ENCODE results near the gene PRRC2C.
"Not testable (repeated sequence)": the region's sequence is repeated elsewhere in the genome, so short reads cannot be mapped to it uniquely, and the experiment has no call there.

Gene PRRC2C

DNA sequence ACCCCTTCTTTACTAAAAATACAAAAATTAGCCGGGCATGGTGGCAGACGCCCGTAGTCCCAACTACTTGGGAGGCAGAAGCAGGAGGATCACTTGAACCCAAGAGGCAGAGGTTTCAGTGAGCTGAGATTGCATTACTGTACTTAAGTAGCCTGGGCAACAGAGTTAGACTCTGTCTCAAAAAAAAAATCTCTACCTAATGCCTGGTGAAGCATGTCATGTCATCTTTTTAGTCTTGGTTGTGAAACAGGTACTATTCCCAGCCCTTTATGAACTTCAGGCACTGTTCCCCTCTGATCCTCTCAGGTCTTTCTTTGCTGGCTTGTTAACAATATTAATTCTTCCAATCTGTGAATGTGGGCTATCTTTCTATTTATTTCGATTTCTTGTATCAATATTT lies 22.1 kb downstream of the PRRC2C start:
- H3K27ac Mint-ChIP-seq (ENCODE audit: low read depth): peak overlapping the region; percentile 80
- peak overlapping the region; percentile 52 for H3K4me3 Mint-ChIP-seq

DNA sequence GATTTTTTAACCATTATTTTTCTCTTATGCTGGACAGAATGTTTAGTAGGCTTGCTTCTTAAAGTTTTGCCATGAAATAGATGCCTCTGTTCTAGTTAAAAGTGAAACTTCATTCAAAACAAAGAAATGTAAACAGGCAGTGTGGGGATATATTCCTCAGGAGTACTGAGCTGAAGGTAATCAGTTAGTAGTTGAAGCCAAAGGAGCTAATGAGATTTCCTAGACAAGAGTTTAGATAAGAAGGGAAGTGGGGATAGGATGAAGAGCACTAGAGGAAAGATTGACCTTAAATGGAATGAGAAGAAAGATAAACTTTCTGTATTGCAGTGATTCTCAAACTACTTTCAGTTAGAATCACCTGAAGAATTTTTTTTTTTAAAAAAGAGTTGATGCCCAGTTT lies 23.9 kb downstream of the PRRC2C start:
- no peak for ATAC-seq (replicated peaks; ENCODE audit: extremely low read depth, poor library complexity, severe bottlenecking)
- H3K27me3 Mint-ChIP-seq: no peaks in the 10 kb centered on the region
- peaks cover 91% of the 10 kb centered on the region for H3K4me1 Mint-ChIP-seq
- no peak for DNase-seq (ENCODE audit: low spot score in 2 of 2)
- H3K9me3 Mint-ChIP-seq: no peaks in the 10 kb centered on the region
- peak overlapping the region; percentile 80 for H3K27ac Mint-ChIP-seq (ENCODE audit: low read depth)
- no peak overlapping the region for H3K4me3 Mint-ChIP-seq
- peaks cover 37% of the 10 kb centered on the region for H3K36me3 Mint-ChIP-seq (ENCODE audit: insufficient read depth)

More for the DNA sequence above, 22.1 kb downstream of the PRRC2C start:
- Mint-ChIP-seq H3K9me3 (no peaks in the 10 kb centered on the region), H3K27me3 (no peaks in the 10 kb centered on the region), H3K36me3 (ENCODE audit: insufficient read depth) (peaks cover 30% of the 10 kb centered on the region), H3K4me1 (peaks cover 95% of the 10 kb centered on the region)
- DNase-seq (ENCODE audit: low spot score in 2 of 2) (no peak), ATAC-seq (replicated peaks; ENCODE audit: extremely low read depth, poor library complexity, severe bottlenecking) (no peak)

DNA sequence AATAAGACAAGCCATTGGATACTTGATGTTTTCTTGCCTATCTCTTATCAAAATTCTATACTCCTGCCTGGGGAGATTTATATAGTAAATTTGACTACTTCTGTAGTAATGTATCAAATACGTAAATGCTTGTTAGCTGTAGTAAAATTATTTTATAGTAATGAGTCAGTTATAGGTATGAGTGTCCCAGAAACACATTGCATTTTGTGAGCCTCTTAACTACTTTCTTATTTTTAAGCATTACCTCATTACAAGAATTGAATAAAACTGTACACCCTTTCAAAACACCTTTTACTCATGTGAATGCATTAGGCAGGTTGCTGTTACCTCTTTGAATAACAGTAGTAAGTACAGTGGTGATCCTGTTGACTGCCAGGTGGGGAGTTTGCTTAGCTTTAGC lies 28.4 kb downstream of the PRRC2C start:
- H3K4me3 Mint-ChIP-seq: no peak overlapping the region
- peaks cover 63% of the 10 kb centered on the region for H3K36me3 Mint-ChIP-seq (ENCODE audit: insufficient read depth)
- ATAC-seq (replicated peaks; ENCODE audit: extremely low read depth, poor library complexity, severe bottlenecking) (no peak), DNase-seq (ENCODE audit: low spot score in 2 of 2) (no peak)
- no peaks in the 10 kb centered on the region for H3K27me3 Mint-ChIP-seq
- H3K27ac Mint-ChIP-seq (ENCODE audit: low read depth): peak overlapping the region; percentile 33
- H3K4me1 Mint-ChIP-seq: peaks cover 67% of the 10 kb centered on the region
- H3K9me3 Mint-ChIP-seq: no peaks in the 10 kb centered on the region

DNA sequence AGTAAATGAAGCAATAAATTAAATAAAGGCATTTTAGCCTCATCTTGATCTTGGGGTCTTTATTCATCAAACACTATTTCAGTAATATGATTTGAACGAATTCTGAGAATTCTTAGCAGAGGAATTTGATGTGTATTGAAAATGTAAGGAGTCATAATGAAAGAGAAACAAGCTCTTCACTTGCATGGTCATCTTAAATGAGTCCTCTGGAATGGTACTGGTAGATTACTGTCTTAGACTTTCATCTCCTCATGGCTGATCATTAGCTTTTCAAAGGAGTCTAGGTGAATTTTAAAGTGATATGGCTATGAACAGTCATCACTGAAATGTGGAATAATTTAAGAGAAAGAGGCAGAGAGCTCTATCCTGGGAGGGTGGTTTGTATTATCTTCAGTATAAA lies 30.0 kb downstream of the PRRC2C start:
- H3K4me3 Mint-ChIP-seq: no peak overlapping the region
- ATAC-seq (replicated peaks; ENCODE audit: extremely low read depth, poor library complexity, severe bottlenecking): no peak

DNA sequence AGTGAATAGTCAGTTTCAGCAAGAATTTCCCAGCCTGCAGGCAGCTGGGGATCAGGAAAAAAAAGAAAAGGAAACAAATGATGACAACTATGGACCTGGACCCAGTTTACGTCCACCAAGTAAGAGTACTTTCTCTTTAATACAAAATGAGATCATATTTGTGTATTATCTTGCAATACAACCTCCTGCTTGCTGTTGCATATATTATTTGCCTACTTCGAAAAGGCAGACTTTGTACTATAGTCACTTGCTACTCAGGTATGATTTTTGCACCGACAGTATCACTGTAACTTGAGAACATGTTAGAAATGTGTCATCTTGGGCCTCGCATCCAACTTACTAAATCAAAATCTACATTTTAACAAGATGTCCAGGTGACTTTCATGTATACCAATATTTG lies 30.4 kb downstream of the PRRC2C start:
- ATAC-seq (replicated peaks; ENCODE audit: extremely low read depth, poor library complexity, severe bottlenecking): no peak
- no peak overlapping the region for H3K4me3 Mint-ChIP-seq
- peak overlapping the region; percentile 42 for H3K27ac Mint-ChIP-seq (ENCODE audit: low read depth)
- no peak for DNase-seq (ENCODE audit: low spot score in 2 of 2)
- no peaks in the 10 kb centered on the region for H3K9me3 Mint-ChIP-seq
- no peaks in the 10 kb centered on the region for H3K27me3 Mint-ChIP-seq
- H3K36me3 Mint-ChIP-seq (ENCODE audit: insufficient read depth): peaks cover 66% of the 10 kb centered on the region
- H3K4me1 Mint-ChIP-seq: peaks cover 51% of the 10 kb centered on the region

More for the DNA sequence above, 30.0 kb downstream of the PRRC2C start:
- peaks cover 55% of the 10 kb centered on the region for H3K4me1 Mint-ChIP-seq
- peak overlapping the region; percentile 42 for H3K27ac Mint-ChIP-seq (ENCODE audit: low read depth)
- H3K9me3 Mint-ChIP-seq: no peaks in the 10 kb centered on the region
- no peaks in the 10 kb centered on the region for H3K27me3 Mint-ChIP-seq
- peaks cover 64% of the 10 kb centered on the region for H3K36me3 Mint-ChIP-seq (ENCODE audit: insufficient read depth)
- DNase-seq (ENCODE audit: low spot score in 2 of 2): no peak

DNA sequence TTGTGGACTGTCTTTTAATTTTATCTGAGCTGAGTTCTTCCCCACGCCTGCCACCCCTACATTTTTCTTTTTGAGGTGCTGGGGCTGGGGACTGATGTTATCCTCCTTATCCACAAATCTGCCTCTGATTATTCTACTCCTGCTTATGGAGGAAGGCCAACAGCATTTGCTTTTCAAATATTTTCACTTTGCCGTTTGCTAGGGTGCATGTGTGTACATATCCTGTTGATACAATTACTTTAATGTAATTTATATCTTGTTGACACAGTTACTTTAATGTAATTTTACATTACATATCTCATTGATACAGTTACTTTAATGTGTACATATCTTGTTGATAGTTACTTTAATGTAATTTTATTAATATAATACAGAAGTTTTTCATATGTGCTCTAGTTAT lies 36.2 kb downstream of the PRRC2C start:
- H3K27me3 Mint-ChIP-seq: no peaks in the 10 kb centered on the region
- H3K9me3 Mint-ChIP-seq: no peaks in the 10 kb centered on the region
- DNase-seq (ENCODE audit: low spot score in 2 of 2): no peak
- no peak overlapping the region for H3K4me3 Mint-ChIP-seq
- ATAC-seq (replicated peaks; ENCODE audit: extremely low read depth, poor library complexity, severe bottlenecking): no peak
- H3K36me3 Mint-ChIP-seq (ENCODE audit: insufficient read depth): peaks cover 79% of the 10 kb centered on the region
- H3K27ac Mint-ChIP-seq (ENCODE audit: low read depth): no peak overlapping the region
- H3K4me1 Mint-ChIP-seq: peaks cover 10% of the 10 kb centered on the region

DNA sequence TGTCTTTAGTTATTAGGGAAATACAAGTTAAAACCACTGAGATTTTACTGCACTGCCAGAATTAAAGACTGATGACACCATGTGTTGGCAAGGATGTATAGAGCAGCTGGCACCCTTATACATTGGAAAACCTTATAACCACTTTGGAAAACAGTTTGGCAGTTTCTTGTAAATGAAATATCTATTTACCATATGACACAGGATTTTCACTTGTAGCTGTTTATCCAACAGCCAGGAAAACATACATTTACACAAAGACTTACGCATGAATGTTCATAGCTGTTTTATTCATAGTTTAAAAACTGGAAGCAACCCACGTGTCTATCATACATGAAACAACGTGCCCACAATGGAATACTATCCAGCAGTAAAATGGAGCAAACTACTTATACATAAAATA lies 45.3 kb downstream of the PRRC2C start:
- Mint-ChIP-seq H3K9me3 (no peaks in the 10 kb centered on the region), H3K27me3 (no peaks in the 10 kb centered on the region), H3K4me3 (no peak overlapping the region), H3K36me3 (ENCODE audit: insufficient read depth) (peaks cover 78% of the 10 kb centered on the region), H3K27ac (ENCODE audit: low read depth) (no peak overlapping the region), H3K4me1 (peaks cover 13% of the 10 kb centered on the region)
- DNase-seq (ENCODE audit: low spot score in 2 of 2): no peak
- ATAC-seq (replicated peaks; ENCODE audit: extremely low read depth, poor library complexity, severe bottlenecking): no peak

DNA sequence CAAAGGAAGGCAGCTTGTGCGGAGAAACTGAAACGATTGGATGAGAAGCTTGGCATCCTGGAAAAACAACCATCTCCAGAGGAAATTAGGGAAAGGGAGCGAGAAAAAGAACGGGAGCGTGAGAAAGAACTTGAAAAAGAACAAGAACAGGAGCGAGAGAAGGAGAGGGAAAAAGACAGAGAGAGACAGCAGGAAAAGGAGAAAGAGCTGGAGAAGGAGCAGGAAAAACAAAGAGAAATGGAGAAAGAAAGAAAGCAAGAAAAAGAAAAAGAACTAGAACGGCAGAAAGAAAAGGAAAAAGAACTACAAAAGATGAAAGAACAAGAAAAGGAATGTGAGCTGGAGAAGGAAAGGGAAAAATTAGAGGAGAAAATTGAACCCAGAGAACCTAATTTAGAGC lies 47.2 kb downstream of the PRRC2C start:
- Mint-ChIP-seq H3K27ac (ENCODE audit: low read depth) (peak overlapping the region; percentile 38), H3K36me3 (ENCODE audit: insufficient read depth) (peaks cover 83% of the 10 kb centered on the region), H3K4me3 (no peak overlapping the region), H3K9me3 (no peaks in the 10 kb centered on the region), H3K27me3 (no peaks in the 10 kb centered on the region), H3K4me1 (peaks cover 13% of the 10 kb centered on the region)
- DNase-seq (ENCODE audit: low spot score in 2 of 2): no peak
- ATAC-seq (replicated peaks; ENCODE audit: extremely low read depth, poor library complexity, severe bottlenecking): no peak

DNA sequence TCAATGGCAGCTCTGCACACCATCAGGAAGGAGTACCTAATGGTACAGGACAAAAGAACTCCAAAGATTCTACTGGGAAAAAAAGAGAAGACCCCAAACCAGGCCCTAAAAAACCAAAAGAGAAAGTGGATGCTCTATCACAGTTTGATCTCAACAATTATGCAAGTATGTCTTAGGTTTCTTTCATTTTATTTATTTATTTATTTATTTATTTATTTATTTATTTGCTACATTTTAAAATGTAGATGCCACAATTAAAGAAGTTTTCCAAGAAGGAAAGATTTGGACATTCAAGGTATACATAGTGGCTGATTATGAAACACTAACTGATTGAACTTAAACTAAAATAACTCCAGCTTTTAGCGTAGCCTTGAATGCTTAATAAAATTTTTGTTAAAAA lies 60.2 kb downstream of the PRRC2C start:
- H3K4me1 Mint-ChIP-seq: peaks cover 13% of the 10 kb centered on the region
- H3K9me3 Mint-ChIP-seq: no peaks in the 10 kb centered on the region
- no peak overlapping the region for H3K27ac Mint-ChIP-seq (ENCODE audit: low read depth)
- no peak overlapping the region for H3K4me3 Mint-ChIP-seq
- H3K36me3 Mint-ChIP-seq (ENCODE audit: insufficient read depth): peaks cover 85% of the 10 kb centered on the region
- ATAC-seq (replicated peaks; ENCODE audit: extremely low read depth, poor library complexity, severe bottlenecking): no peak
- no peak for DNase-seq (ENCODE audit: low spot score in 2 of 2)
- no peaks in the 10 kb centered on the region for H3K27me3 Mint-ChIP-seq

DNA sequence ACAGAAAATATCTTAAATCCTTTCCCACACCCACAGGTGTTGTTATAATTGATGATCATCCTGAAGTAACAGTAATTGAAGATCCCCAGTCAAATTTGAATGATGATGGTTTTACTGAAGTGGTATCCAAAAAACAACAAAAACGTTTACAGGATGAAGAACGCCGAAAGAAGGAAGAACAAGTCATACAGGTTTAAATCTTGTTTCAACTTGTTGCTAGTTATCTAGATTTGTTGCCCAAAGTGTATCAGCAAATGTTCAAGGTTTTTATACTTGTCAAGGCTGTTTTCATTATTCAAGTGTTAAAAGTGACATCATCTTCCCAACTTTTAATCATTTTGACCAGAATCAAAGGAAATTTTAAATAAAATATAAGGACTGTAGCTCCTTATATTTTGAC lies 64.7 kb downstream of the PRRC2C start:
- H3K27ac Mint-ChIP-seq (ENCODE audit: low read depth): no peak overlapping the region
- no peak for ATAC-seq (replicated peaks; ENCODE audit: extremely low read depth, poor library complexity, severe bottlenecking)
- no peak for DNase-seq (ENCODE audit: low spot score in 2 of 2)
- H3K4me1 Mint-ChIP-seq: peaks cover 34% of the 10 kb centered on the region
- H3K27me3 Mint-ChIP-seq: no peaks in the 10 kb centered on the region
- H3K4me3 Mint-ChIP-seq: no peak overlapping the region
- H3K36me3 Mint-ChIP-seq (ENCODE audit: insufficient read depth): peaks cover 87% of the 10 kb centered on the region
- H3K9me3 Mint-ChIP-seq: no peaks in the 10 kb centered on the region

DNA sequence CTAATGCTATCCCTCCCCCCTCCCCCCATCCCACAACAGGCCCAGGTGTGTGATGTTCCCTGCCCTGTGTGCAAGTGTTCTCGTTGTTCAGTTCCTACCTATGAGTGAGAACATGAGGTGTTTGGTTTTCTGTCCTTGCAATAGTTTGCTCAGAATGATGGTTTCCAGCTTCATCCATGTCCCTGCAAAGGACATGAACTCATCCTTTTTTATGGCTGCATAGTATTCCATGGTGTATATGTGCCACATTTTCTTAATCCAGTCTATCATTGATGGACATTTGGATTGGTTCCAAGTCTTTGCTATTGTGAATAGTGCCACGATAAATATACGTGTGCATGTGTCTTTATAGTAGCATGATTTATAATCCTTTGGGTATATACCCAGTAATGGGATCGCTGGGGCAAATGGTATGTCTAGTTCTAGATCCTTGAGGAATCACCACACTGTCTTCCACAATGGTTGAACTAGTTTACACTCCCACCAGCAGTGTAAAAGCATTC lies 65.3 kb downstream of the PRRC2C start:
- H3K27me3 Mint-ChIP-seq; H3K4me3 Mint-ChIP-seq; DNase-seq (ENCODE audit: low spot score in 2 of 2); H3K9me3 Mint-ChIP-seq; ATAC-seq (replicated peaks; ENCODE audit: extremely low read depth, poor library complexity, severe bottlenecking); H3K27ac Mint-ChIP-seq (ENCODE audit: low read depth): not testable (repeated sequence)
- peaks cover 88% of the 10 kb centered on the region for H3K36me3 Mint-ChIP-seq (ENCODE audit: insufficient read depth)
- peaks cover 34% of the 10 kb centered on the region for H3K4me1 Mint-ChIP-seq

DNA sequence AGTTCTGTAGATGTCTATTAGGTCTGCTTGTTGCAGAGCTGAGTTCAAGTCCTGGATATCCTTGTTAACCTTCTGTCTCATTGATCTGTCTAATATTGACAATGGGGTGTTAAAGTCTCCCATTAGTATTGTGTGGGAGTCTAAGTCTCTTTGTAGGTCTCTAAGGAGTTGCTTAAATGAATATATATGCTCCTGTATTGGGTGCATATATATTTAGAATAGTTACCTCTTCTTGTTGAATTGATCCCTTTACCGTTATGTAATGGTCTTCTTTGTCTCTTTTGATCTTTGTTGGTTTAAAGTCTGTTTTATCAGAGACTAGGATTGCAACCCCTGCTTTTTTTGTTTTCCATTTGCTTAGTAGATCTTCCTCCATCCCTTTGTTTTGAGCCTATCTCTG lies 68.6 kb downstream of the PRRC2C start:
- Mint-ChIP-seq H3K27ac (ENCODE audit: low read depth) (peak overlapping the region; percentile 66), H3K36me3 (ENCODE audit: insufficient read depth) (peaks cover 92% of the 10 kb centered on the region), H3K4me1 (peaks cover 41% of the 10 kb centered on the region)
- H3K9me3 Mint-ChIP-seq; H3K27me3 Mint-ChIP-seq; ATAC-seq (replicated peaks; ENCODE audit: extremely low read depth, poor library complexity, severe bottlenecking); DNase-seq (ENCODE audit: low spot score in 2 of 2); H3K4me3 Mint-ChIP-seq: not testable (repeated sequence)

DNA sequence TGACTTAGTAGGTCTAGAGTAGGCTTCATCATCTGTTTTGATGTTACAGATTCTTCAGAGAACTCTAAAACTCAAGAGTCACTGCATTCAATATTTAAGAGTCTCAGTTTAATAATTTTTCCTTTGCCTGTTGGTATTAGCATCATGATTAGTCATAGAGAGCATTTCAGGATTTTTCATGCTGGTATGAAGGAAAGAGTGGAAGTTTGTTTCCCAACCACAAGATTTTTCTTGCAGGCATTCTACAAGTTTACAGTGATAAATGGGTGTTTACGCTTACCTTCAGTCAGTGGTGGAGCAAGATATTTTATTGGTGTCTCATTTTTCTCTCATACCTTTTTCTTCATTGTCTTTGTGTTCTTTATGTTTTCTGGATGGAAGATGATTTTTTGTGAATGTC lies 78.3 kb downstream of the PRRC2C start:
- peaks cover 45% of the 10 kb centered on the region for H3K36me3 Mint-ChIP-seq (ENCODE audit: insufficient read depth)

DNA sequence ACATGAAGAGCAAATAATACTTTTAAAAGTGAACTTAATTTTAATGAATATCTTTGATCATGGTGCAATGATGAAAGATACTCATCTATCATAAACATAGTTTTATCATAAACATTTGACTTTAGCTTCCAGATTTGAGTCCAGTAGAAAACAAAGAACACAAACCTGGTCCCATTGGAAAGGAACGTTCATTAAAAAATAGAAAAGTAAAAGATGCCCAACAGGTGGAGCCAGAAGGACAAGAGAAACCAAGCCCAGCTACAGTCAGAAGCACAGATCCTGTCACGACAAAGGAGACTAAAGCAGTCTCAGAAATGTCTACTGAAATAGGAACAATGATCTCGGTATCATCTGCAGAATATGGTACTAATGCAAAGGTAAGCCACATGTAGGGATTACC lies 81.1 kb downstream of the PRRC2C start:
- H3K27ac Mint-ChIP-seq (ENCODE audit: low read depth): no peak overlapping the region
- no peaks in the 10 kb centered on the region for H3K4me1 Mint-ChIP-seq
- ATAC-seq (replicated peaks; ENCODE audit: extremely low read depth, poor library complexity, severe bottlenecking): no peak
- no peak for DNase-seq (ENCODE audit: low spot score in 2 of 2)
- H3K9me3 Mint-ChIP-seq: no peaks in the 10 kb centered on the region
- H3K27me3 Mint-ChIP-seq: no peaks in the 10 kb centered on the region
- no peak overlapping the region for H3K4me3 Mint-ChIP-seq
- H3K36me3 Mint-ChIP-seq (ENCODE audit: insufficient read depth): peaks cover 39% of the 10 kb centered on the region

More for the DNA sequence above, 78.3 kb downstream of the PRRC2C start:
- no peaks in the 10 kb centered on the region for H3K27me3 Mint-ChIP-seq
- DNase-seq (ENCODE audit: low spot score in 2 of 2) (no peak), ATAC-seq (replicated peaks; ENCODE audit: extremely low read depth, poor library complexity, severe bottlenecking) (no peak)
- H3K27ac Mint-ChIP-seq (ENCODE audit: low read depth): no peak overlapping the region
- no peaks in the 10 kb centered on the region for H3K9me3 Mint-ChIP-seq
- no peak overlapping the region for H3K4me3 Mint-ChIP-seq
- H3K4me1 Mint-ChIP-seq: no peaks in the 10 kb centered on the region

Data from central memory CD8-positive, alpha-beta T cell (primary cell).